SK-N-SH (cell line): ENCODE results near the gene ELMO1. TPM values are rescaled to one million over a fixed set of nuclear protein-coding genes. Genes with fewer than 3 reads are reported as not detected.

Experiments
- CTCF ChIA-PET: fragments of 300-600, 350-600 bp; formaldehyde crosslinking; extraction: SDS; loops from one replicate; lab custom pipeline; 2021; lab: Yijun Ruan, JAX
- POLR2A ChIA-PET: fragments of 350-600 bp; sonication (Branson Sonifier 250); formaldehyde crosslinking; extraction: SDS; loops from one replicate; lab custom pipeline; 2020; ENCODE audit warnings: antibody characterized with exemption, inconsistent platforms; lab: Yijun Ruan, JAX
- DNase-seq: peaks from one replicate; pipeline ENCODE4 v3.0.0; 2012
- H2AFZ ChIP-seq: fragments of 200-600 bp; sonication (generic); 2 replicates; pipeline ENCODE4 v1.8.1; 2016; ENCODE audit warnings: antibody characterized with exemption, mild to moderate bottlenecking, low read depth
- H3F3A ChIP-seq: fragments of 200-600 bp; sonication (generic); replicated peaks from 2 replicates; pipeline ENCODE3; 2016; ENCODE audit warnings: antibody characterized with exemption, mild to moderate bottlenecking; ENCODE audit not compliant: insufficient read depth
- H3K27ac ChIP-seq, 2 experiments: fragments of 200-500 bp in 1 of 2; fragments of 200-600 bp in 1 of 2; sonication (Bioruptor generic) in 1 of 2; sonication (generic), shearing (Covaris generic) in 1 of 2; 2 replicates each; pipeline versions ENCODE4 v1.5.1 to v1.6.1; 2014 to 2016; ENCODE audit warnings: low read depth in 2 of 2, inconsistent platforms in 1 of 2, low read length in 1 of 2, mild to moderate bottlenecking in 1 of 2, mixed read lengths in 1 of 2
- H3K27me3 ChIP-seq: fragments of 200-600 bp; sonication (generic), shearing (Covaris generic); 2 replicates; pipeline ENCODE4 v1.6.1; 2016; ENCODE audit warnings: mixed run types; ENCODE audit not compliant: insufficient read depth
- H3K36me3 ChIP-seq, 2 experiments: fragments of 200-500 bp in 1 of 2; fragments of 200-600 bp in 1 of 2; sonication (Bioruptor generic) in 1 of 2; sonication (generic) in 1 of 2; replicated peaks in 1 of 2; 2 replicates each; pipeline versions ENCODE3 to v1.5.1; 2014 to 2016; ENCODE audit warnings: low read length in 1 of 2, mild to moderate bottlenecking in 1 of 2; ENCODE audit not compliant: insufficient read depth in 2 of 2, control insufficient read depth in 1 of 2
- H3K4me1 ChIP-seq, 2 experiments: fragments of 200-500 bp in 1 of 2; fragments of 200-600 bp in 1 of 2; sonication (Bioruptor generic) in 1 of 2; sonication (generic), shearing (Covaris generic) in 1 of 2; 2 replicates each; pipeline versions ENCODE4 v1.5.1 to v1.6.1; 2014 to 2016; ENCODE audit warnings: low read depth in 1 of 2, low read length in 1 of 2, mixed run types in 1 of 2; ENCODE audit not compliant: insufficient read depth in 2 of 2, control insufficient read depth in 1 of 2
- H3K4me2 ChIP-seq: fragments of 200-600 bp; sonication (generic), shearing (Covaris generic); 2 replicates; pipeline ENCODE4 v1.6.1; 2017; ENCODE audit warnings: mixed run types
- H3K4me3 ChIP-seq, 2 experiments: fragments of 200-500 bp in 1 of 2; fragments of 200-600 bp in 1 of 2; sonication (Bioruptor generic) in 1 of 2; sonication (generic), shearing (Covaris generic) in 1 of 2; 2 replicates each; pipeline versions ENCODE4 v1.5.1 to v1.8.1; 2014 to 2016; ENCODE audit warnings: low read depth in 2 of 2, inconsistent platforms in 1 of 2, low read length in 1 of 2, mild to moderate bottlenecking in 1 of 2, mixed read lengths in 1 of 2, moderate library complexity in 1 of 2
- H3K79me2 ChIP-seq: fragments of 200-600 bp; sonication (generic); 2 replicates; pipeline ENCODE4 v1.8.1; 2017; ENCODE audit warnings: mild to moderate bottlenecking; ENCODE audit not compliant: insufficient read depth
- H3K9ac ChIP-seq: fragments of 200-600 bp; sonication (generic); 2 replicates; pipeline ENCODE4 v1.6.1; 2017; ENCODE audit warnings: mixed run types
- H3K9me2 ChIP-seq: fragments of 200-600 bp; sonication (generic); 2 replicates; pipeline ENCODE4 v1.6.1; 2017; ENCODE audit warnings: mixed run types
- H3K9me3 ChIP-seq: fragments of 200-600 bp; sonication (generic); 2 replicates; pipeline ENCODE4 v1.6.1; 2017; ENCODE audit warnings: mixed run types, mild to moderate bottlenecking, moderate library complexity
- H4K20me1 ChIP-seq: fragments of 200-600 bp; sonication (generic); 2 replicates; pipeline ENCODE4 v1.6.1; 2017; ENCODE audit warnings: mild to moderate bottlenecking, mixed run types; ENCODE audit not compliant: insufficient read depth
- EP300 ChIP-seq, 2 experiments: IDR thresholded peaks; 2 replicates each; pipeline versions ENCODE4 v1.4.0 to v1.6.1; 2012; ENCODE audit warnings: borderline replicate concordance in 1 of 2, low read depth in 1 of 2, low read length in 1 of 2
- FOSL2 ChIP-seq: IDR thresholded peaks from 2 replicates; pipeline ENCODE4 v1.4.0; 2012; ENCODE audit warnings: low read depth, mild to moderate bottlenecking, moderate library complexity, borderline replicate concordance
- GABPA ChIP-seq: IDR thresholded peaks from 2 replicates; pipeline ENCODE4 v1.4.0; 2012; ENCODE audit warnings: low read depth, mild to moderate bottlenecking
- GATA2 ChIP-seq: sonication (generic); formaldehyde crosslinking; IDR thresholded peaks from 2 replicates; pipeline ENCODE4 v1.5.0; 2020; ENCODE audit warnings: mild to moderate bottlenecking, missing genetic modification reagents
- JUND ChIP-seq: IDR thresholded peaks from 2 replicates; pipeline ENCODE4 v1.4.0; 2012
- MEF2A ChIP-seq: IDR thresholded peaks from 2 replicates; pipeline ENCODE4 v1.4.0; 2012; ENCODE audit warnings: low read depth, borderline replicate concordance
- MXI1 ChIP-seq: IDR thresholded peaks from 2 replicates; pipeline ENCODE4 v1.6.1; 2012; ENCODE audit warnings: mild to moderate bottlenecking, low read depth, low read length, improper control_type of control experiment
- NRF1 ChIP-seq: IDR thresholded peaks from 2 replicates; pipeline ENCODE4 v1.6.1; 2012; ENCODE audit warnings: low read depth, mild to moderate bottlenecking, low read length
- RAD21 ChIP-seq: IDR thresholded peaks from 2 replicates; pipeline ENCODE4 v1.6.1; 2012; ENCODE audit warnings: mild to moderate bottlenecking, low read length
- RXRA ChIP-seq: IDR thresholded peaks from 2 replicates; pipeline ENCODE4 v1.4.0; 2012; ENCODE audit warnings: low read depth, mild to moderate bottlenecking, borderline replicate concordance
- SIN3A ChIP-seq: IDR thresholded peaks from 2 replicates; pipeline ENCODE4 v1.6.1; 2012; ENCODE audit warnings: low read depth, mild to moderate bottlenecking, low read length, moderate library complexity, borderline replicate concordance
- TAF1 ChIP-seq: IDR thresholded peaks from 2 replicates; pipeline ENCODE4 v1.6.1; 2012; ENCODE audit warnings: low read depth, mild to moderate bottlenecking, low read length, moderate library complexity, borderline replicate concordance
- TCF12 ChIP-seq: IDR thresholded peaks from 2 replicates; pipeline ENCODE4 v1.4.0; 2012
- TEAD4 ChIP-seq: IDR thresholded peaks from 2 replicates; pipeline ENCODE4 v1.4.0; 2012; ENCODE audit warnings: mild to moderate bottlenecking, borderline replicate concordance; ENCODE audit not compliant: insufficient read depth
- WGBS: methylation state at CpG from one replicate; pipeline ENCODE4 v1.1.6; 2017; ENCODE audit warnings: low lambda C conversion rate; 5-methylcytosine and 5-hydroxymethylcytosine counted together
- polyA plus RNA-seq, 3 experiments: library from polyadenylated mRNA; depleted of rRNA; stranded (reverse); fragments of >200 nt; gene quantifications; 2 replicates each; pipeline ENCODE4 v1.2.3, GENCODE V29; 2012
- TF ChIP-seq, protein P1 (sequence below): IDR thresholded peaks from 2 replicates; pipeline ENCODE4; 2012
- TF ChIP-seq, protein P2 (sequence below): IDR thresholded peaks from 2 replicates; pipeline ENCODE4 v1.6.1; 2012; ENCODE audit warnings: mild to moderate bottlenecking, low read depth, low read length, moderate library complexity
- TF ChIP-seq, protein P3 (sequence below): IDR thresholded peaks from 2 replicates; pipeline ENCODE4 v1.4.0; 2012; ENCODE audit warnings: low read depth

Gene ELMO1
- polyA plus RNA-seq, 1 of the 3 experiments (the other 2 are of a cell fraction) = 0.64 TPM

DNA sequence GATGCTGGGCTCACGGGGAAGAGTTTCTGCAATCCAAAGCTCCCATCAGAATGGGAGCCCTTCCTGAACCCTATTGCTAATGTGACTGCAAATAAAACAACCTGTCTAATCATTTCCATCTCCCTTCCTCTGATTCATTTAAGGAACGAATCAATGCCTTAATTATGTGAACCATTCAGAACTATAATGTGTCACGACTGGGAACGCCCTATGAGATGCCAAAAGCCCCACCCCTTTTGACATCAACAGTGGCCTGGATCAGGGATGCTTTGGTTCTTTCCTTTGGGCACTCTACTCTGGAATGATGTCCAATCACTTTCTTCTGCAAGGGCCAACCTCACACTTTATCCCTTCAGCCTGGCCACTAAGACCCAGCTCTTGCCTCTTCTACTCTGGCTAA lies 528.9 kb downstream of the ELMO1 start:
- 21% methylated on average over 4 of the region's 4 CpGs for WGBS

More for the DNA sequence above, 528.9 kb downstream of the ELMO1 start:
- CTCF ChIA-PET = interaction anchor here (1.2 to 2.0 kb wide), 3 partner anchors 10 to 35 kb away, joined by 3 to 6 read pairs (median 4); no protein-coding TSS in a partner anchor
- no peaks in the 10 kb centered on the region for H3K36me3 ChIP-seq
- DNase-seq = no peak
- H2AFZ ChIP-seq = no peak overlapping the region
- H3K27ac ChIP-seq = no peak overlapping the region
- no peaks in the 10 kb centered on the region for H3K79me2 ChIP-seq
- POLR2A ChIA-PET = no interaction called here
- no peaks in the 10 kb centered on the region for H4K20me1 ChIP-seq
- H3K4me3 ChIP-seq = no peak overlapping the region
- H3K9me2 ChIP-seq = no peaks in the 10 kb centered on the region
- H3K9me3 ChIP-seq = no peaks in the 10 kb centered on the region
- H3K4me2 ChIP-seq = no peak overlapping the region
- no peak for TF ChIP-seq NRF1
- TF ChIP-seq JUND = no peak
- TF ChIP-seq TEAD4 = no peak
- TF ChIP-seq FOSL2 = no peak
- TF ChIP-seq, protein P1, sequence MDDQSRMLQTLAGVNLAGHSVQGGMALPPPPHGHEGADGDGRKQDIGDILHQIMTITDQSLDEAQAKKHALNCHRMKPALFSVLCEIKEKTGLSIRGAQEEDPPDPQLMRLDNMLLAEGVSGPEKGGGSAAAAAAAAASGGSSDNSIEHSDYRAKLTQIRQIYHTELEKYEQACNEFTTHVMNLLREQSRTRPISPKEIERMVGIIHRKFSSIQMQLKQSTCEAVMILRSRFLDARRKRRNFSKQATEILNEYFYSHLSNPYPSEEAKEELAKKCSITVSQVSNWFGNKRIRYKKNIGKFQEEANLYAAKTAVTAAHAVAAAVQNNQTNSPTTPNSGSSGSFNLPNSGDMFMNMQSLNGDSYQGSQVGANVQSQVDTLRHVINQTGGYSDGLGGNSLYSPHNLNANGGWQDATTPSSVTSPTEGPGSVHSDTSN = no peak
- TF ChIP-seq SIN3A = no peak
- TF ChIP-seq, protein P2, sequence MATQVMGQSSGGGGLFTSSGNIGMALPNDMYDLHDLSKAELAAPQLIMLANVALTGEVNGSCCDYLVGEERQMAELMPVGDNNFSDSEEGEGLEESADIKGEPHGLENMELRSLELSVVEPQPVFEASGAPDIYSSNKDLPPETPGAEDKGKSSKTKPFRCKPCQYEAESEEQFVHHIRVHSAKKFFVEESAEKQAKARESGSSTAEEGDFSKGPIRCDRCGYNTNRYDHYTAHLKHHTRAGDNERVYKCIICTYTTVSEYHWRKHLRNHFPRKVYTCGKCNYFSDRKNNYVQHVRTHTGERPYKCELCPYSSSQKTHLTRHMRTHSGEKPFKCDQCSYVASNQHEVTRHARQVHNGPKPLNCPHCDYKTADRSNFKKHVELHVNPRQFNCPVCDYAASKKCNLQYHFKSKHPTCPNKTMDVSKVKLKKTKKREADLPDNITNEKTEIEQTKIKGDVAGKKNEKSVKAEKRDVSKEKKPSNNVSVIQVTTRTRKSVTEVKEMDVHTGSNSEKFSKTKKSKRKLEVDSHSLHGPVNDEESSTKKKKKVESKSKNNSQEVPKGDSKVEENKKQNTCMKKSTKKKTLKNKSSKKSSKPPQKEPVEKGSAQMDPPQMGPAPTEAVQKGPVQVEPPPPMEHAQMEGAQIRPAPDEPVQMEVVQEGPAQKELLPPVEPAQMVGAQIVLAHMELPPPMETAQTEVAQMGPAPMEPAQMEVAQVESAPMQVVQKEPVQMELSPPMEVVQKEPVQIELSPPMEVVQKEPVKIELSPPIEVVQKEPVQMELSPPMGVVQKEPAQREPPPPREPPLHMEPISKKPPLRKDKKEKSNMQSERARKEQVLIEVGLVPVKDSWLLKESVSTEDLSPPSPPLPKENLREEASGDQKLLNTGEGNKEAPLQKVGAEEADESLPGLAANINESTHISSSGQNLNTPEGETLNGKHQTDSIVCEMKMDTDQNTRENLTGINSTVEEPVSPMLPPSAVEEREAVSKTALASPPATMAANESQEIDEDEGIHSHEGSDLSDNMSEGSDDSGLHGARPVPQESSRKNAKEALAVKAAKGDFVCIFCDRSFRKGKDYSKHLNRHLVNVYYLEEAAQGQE = no peak
- no peak for TF ChIP-seq RAD21
- TF ChIP-seq EP300 (IDR thresholded peaks at IDR 0.05; ENCODE audit: borderline replicate concordance in 1 of 2, low read depth in 1 of 2, low read length in 1 of 2) = no peak
- TF ChIP-seq, protein P3, sequence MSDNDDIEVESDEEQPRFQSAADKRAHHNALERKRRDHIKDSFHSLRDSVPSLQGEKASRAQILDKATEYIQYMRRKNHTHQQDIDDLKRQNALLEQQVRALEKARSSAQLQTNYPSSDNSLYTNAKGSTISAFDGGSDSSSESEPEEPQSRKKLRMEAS = no peak
- TF ChIP-seq TCF12 = no peak
- no peak for TF ChIP-seq TAF1
- no peak for TF ChIP-seq MEF2A
- TF ChIP-seq RXRA = no peak
- no peak for TF ChIP-seq GATA2 (CRISPR knock-in tag)
- no peak for TF ChIP-seq MXI1
- no peak for TF ChIP-seq GABPA
- TF ChIP-seq, all 33 proteins: peak for 0
- H3K9ac ChIP-seq = no peak overlapping the region
- no peaks in the 10 kb centered on the region for H3F3A ChIP-seq
- no peaks in the 10 kb centered on the region for H3K27me3 ChIP-seq
- peaks cover 0 to 27% of the 10 kb centered on the region in 2 experiments; a peak in 2 of 4 replicates for H3K4me1 ChIP-seq
